Natural killer cell (primary cell): ENCODE results near the gene NHSL2. TPM values are rescaled to one million over a fixed set of nuclear protein-coding genes. Genes with fewer than 3 reads are reported as not detected.

Source experiments
- ATAC-seq, 3 donors: fragments of 150-1000 bp in 2 of 3; fragments of 200-7000 bp in 1 of 3; cut with Tn5 transposase; 1 replicate in 1 of 3; 2 replicates in 2 of 3; pipeline ENCODE4 v1.10.0; 2021; ENCODE audit warnings: mild to moderate bottlenecking in 2 of 3, moderate library complexity in 2 of 3
- DNase-seq, 2 donors: peaks; one replicate each; pipeline versions ENCODE4 v3.0.0 to v3.0.0-alpha.2; 2013 to 2021; ENCODE audit warnings: mixed read lengths in 1 of 2
- H3K27ac ChIP-seq: one replicate; pipeline ENCODE4 v1.5.1; 2013; ENCODE audit warnings: mild to moderate bottlenecking, low read length
- H3K27me3 ChIP-seq: one replicate; pipeline ENCODE4 v1.6.1; 2013; ENCODE audit warnings: low read length; ENCODE audit not compliant: control insufficient read depth, insufficient read depth
- H3K36me3 ChIP-seq: one replicate; pipeline ENCODE4 v1.6.1; 2013; ENCODE audit warnings: low read length; ENCODE audit not compliant: control insufficient read depth, insufficient read depth
- H3K4me1 ChIP-seq: one replicate; pipeline ENCODE4 v1.6.1; 2013; ENCODE audit warnings: low read length; ENCODE audit not compliant: control insufficient read depth, insufficient read depth
- H3K4me3 ChIP-seq: one replicate; pipeline ENCODE4 v1.5.1; 2013; ENCODE audit warnings: low read length
- H3K9me3 ChIP-seq: one replicate; pipeline ENCODE4 v1.6.1; 2013; ENCODE audit warnings: low read length; ENCODE audit not compliant: control insufficient read depth, insufficient read depth
- H3K27ac Mint-ChIP-seq, 2 donors: one replicate each; pipeline ENCODE4 v1.8.0; 2022; ENCODE audit warnings: mild to moderate bottlenecking in 2 of 2, mixed read lengths in 2 of 2, moderate library complexity in 1 of 2
- H3K27me3 Mint-ChIP-seq, 2 donors: one replicate each; pipeline ENCODE4 v1.8.0; 2022; ENCODE audit warnings: low read depth in 2 of 2, mixed read lengths in 2 of 2
- H3K36me3 Mint-ChIP-seq: one replicate; pipeline ENCODE4 v1.8.0; 2022; ENCODE audit warnings: mixed read lengths
- H3K4me1 Mint-ChIP-seq, 2 donors: one replicate each; pipeline ENCODE4 v1.8.0; 2022; ENCODE audit warnings: mixed read lengths in 2 of 2
- H3K4me3 Mint-ChIP-seq: one replicate; pipeline ENCODE4 v1.8.0; 2022; ENCODE audit warnings: mild to moderate bottlenecking, moderate library complexity, mixed read lengths
- H3K9me3 Mint-ChIP-seq, 2 donors: one replicate each; pipeline ENCODE4 v1.8.0; 2022; ENCODE audit warnings: mixed read lengths in 2 of 2
- CTCF ChIP-seq: fragments of 200-600 bp; IDR thresholded peaks from one replicate; pipeline ENCODE4 v1.8.0; 2022; ENCODE audit warnings: antibody characterized with exemption
- WGBS: methylation state at CpG from one replicate; pipeline ENCODE4 v1.1.7; 2013; ENCODE audit warnings: missing lambda C conversion rate; ENCODE audit not compliant: insufficient coverage; 5-methylcytosine and 5-hydroxymethylcytosine counted together
- intact Hi-C: fragments of 100-400 bp; cut with micrococcal nuclease; formaldehyde crosslinking; loops from one replicate; pipeline ENCODE4 v1.14.2; 2022
- total RNA-seq, 4 donors: library from RNA; stranded (reverse); fragments of 120-200 nt in 1 of 4; gene quantifications; one replicate each; pipeline versions ENCODE4 v1.2.3 to v1.2.4, GENCODE V29; 2013 to 2022

The NHSL2 gene
- total RNA-seq, 3 donors from 2014 or later (not counting 1 experiment from before 2014, with no cell fraction given): 15.0 to 32.5 (median 30.8) TPM

GRCh38 chrX:72040506-72040905, 129.9 kb downstream of the NHSL2 start:
- H3K27me3 Mint-ChIP-seq: peaks cover 7 to 51% of the 10 kb centered on the region in 2 donors
- no peak overlapping the region for H3K4me3 Mint-ChIP-seq
- H3K27ac Mint-ChIP-seq: no peak overlapping the region
- Histone ChIP-seq H3K27me3 (no peaks in the 10 kb centered on the region), H3K27ac (no peak overlapping the region), H3K9me3 (no peaks in the 10 kb centered on the region), H3K36me3 (no peaks in the 10 kb centered on the region), H3K4me3 (no peak overlapping the region), H3K4me1 (peaks cover 8% of the 10 kb centered on the region)
- WGBS: 79% methylated on average over 3 of the region's 5 CpGs
- intact Hi-C loops: no loop called here
- DNase-seq (no peak), ATAC-seq (no peak)
- H3K36me3 Mint-ChIP-seq: peaks cover 8% of the 10 kb centered on the region
- peaks cover 0 to 5% of the 10 kb centered on the region in 2 donors for H3K4me1 Mint-ChIP-seq
- no peak for TF ChIP-seq CTCF
- H3K9me3 Mint-ChIP-seq: peaks cover 0 to 4% of the 10 kb centered on the region in 2 donors

GRCh38 chrX:72041176-72041575, 130.5 kb downstream of the NHSL2 start:
- Mint-ChIP-seq H3K9me3 (peaks cover 0 to 4% of the 10 kb centered on the region in 2 donors), H3K27ac (no peak overlapping the region), H3K36me3 (peaks cover 8% of the 10 kb centered on the region), H3K27me3 (peaks cover 7 to 47% of the 10 kb centered on the region in 2 donors), H3K4me1 (peaks cover 4 to 9% of the 10 kb centered on the region in 2 donors), H3K4me3 (no peak overlapping the region)
- ATAC-seq (no peak), DNase-seq (no peak)
- Histone ChIP-seq H3K9me3 (no peaks in the 10 kb centered on the region), H3K27me3 (no peaks in the 10 kb centered on the region), H3K4me3 (no peak overlapping the region), H3K4me1 (peaks cover 13% of the 10 kb centered on the region), H3K36me3 (no peaks in the 10 kb centered on the region), H3K27ac (no peak overlapping the region)
- intact Hi-C loops: no loop called here
- TF ChIP-seq CTCF: no peak
- WGBS: 96% methylated on average over 4 of the region's 6 CpGs

GRCh38 chrX:72041871-72042851, 131.5 kb downstream of the NHSL2 start:
- no peak overlapping the region for H3K4me3 Mint-ChIP-seq
- ATAC-seq (no peak), DNase-seq (no peak)
- no peak overlapping the region for H3K27ac ChIP-seq
- H3K9me3 Mint-ChIP-seq: no peaks in the 10 kb centered on the region
- no peaks in the 10 kb centered on the region for H3K9me3 ChIP-seq
- H3K27ac Mint-ChIP-seq: no peak overlapping the region
- WGBS: 94% methylated on average over 13 of the region's 13 CpGs
- peaks cover 10 to 16% of the 10 kb centered on the region in 2 donors for H3K4me1 Mint-ChIP-seq
- no peaks in the 10 kb centered on the region for H3K36me3 ChIP-seq
- no peak overlapping the region for H3K4me3 ChIP-seq
- intact Hi-C loops: no loop called here
- peaks cover 3 to 39% of the 10 kb centered on the region in 2 donors for H3K27me3 Mint-ChIP-seq
- H3K27me3 ChIP-seq: no peaks in the 10 kb centered on the region
- no peaks in the 10 kb centered on the region for H3K36me3 Mint-ChIP-seq
- no peak for TF ChIP-seq CTCF
- peaks cover 19% of the 10 kb centered on the region for H3K4me1 ChIP-seq
